Measurements from ENCODE around the gene SHMT2.

Gene SHMT2

DNA sequence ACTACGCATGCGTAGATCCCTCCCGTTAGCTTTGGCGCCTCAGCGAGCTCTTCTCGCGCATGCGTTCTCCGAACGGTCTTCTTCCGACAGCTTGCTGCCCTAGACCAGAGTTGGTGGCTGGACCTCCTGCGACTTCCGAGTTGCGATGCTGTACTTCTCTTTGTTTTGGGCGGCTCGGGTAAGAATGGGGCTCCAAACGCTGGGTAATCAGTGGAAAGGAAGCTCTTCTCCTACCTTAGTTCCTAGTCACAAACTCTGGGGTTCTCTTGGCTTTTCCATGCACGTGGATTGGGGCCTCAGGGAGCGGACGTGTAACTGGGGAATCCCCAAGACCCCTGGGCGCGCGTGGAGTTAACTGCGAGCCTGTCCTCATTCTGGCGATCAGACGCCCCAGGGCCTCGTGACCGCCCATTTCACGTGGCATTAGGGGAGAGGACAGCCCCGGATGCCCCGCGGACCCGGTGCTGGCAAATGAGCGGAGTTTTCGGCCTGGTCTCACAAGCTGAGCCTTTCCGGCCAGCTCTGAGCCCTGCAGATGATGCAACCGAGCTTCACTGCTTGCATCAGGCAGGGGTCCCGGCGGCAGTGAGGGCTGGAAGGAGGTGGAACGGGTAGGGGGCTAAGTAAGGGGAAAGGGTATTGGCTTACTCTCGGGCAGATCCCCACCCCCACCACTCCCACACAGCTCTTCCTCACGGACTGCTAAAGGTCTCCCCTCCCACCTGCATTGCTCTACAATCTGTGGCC is at the start of gene SHMT2:
Gene SHMT2, plus strand, starts transcription at position 78 of the 747 bp plus-strand sequence. Its CDS starts 68 bp downstream, at position 146.
- peak; percentile 93 for DNase-seq (ENCODE audit: extremely low read depth, low read depth)
- TF ChIP-seq, protein P1, sequence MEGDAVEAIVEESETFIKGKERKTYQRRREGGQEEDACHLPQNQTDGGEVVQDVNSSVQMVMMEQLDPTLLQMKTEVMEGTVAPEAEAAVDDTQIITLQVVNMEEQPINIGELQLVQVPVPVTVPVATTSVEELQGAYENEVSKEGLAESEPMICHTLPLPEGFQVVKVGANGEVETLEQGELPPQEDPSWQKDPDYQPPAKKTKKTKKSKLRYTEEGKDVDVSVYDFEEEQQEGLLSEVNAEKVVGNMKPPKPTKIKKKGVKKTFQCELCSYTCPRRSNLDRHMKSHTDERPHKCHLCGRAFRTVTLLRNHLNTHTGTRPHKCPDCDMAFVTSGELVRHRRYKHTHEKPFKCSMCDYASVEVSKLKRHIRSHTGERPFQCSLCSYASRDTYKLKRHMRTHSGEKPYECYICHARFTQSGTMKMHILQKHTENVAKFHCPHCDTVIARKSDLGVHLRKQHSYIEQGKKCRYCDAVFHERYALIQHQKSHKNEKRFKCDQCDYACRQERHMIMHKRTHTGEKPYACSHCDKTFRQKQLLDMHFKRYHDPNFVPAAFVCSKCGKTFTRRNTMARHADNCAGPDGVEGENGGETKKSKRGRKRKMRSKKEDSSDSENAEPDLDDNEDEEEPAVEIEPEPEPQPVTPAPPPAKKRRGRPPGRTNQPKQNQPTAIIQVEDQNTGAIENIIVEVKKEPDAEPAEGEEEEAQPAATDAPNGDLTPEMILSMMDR (IDR thresholded peaks at IDR 0.05; ENCODE audit: low read depth, low read length) = no peak

DNA sequence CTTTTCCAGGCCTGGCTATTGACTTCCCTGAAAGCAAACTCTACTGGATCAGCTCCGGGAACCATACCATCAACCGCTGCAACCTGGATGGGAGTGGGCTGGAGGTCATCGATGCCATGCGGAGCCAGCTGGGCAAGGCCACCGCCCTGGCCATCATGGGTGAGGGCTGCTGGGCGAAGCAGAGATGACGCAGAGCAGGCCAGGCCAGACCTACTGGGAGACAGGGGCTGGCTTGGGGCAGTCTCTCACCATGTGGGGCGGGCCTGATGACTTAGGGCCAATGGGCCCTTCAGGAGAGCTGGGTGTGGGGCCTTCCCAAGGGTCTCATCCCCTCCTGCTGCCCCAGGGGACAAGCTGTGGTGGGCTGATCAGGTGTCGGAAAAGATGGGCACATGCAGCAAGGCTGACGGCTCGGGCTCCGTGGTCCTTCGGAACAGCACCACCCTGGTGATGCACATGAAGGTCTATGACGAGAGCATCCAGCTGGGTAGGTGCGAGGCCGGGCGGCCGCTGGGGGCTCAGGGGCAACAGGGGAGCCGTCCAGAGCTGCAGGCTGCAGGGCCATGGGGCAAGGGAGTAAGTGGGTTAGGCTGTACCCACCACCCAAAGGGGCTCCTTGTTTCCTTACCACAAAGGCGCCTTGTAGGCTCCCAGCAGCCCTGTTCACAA is 49.1 kb upstream of the SHMT2 start:
- DNase-seq (ENCODE audit: extremely low read depth, low read depth) = no peak
- TF ChIP-seq, protein P1 (IDR thresholded peaks at IDR 0.05; ENCODE audit: low read depth, low read length) = no peak

DNA sequence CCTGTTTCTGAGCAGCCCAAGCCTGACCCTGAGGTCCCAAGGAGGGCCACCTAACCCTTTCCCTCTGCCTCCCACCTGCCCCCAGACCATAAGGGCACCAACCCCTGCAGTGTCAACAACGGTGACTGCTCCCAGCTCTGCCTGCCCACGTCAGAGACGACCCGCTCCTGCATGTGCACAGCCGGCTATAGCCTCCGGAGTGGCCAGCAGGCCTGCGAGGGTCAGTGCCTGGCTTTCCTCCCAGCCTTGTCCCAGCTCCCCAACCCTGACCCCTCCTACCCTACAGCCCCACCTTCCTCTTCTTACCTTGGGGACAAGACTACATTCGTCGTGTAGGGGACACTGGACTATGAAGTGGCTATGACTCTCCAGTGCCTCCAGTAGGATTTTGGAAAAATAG is 48.4 kb upstream of the SHMT2 start:
- TF ChIP-seq, protein P1 (IDR thresholded peaks at IDR 0.05; ENCODE audit: low read depth, low read length) = no peak
- DNase-seq (ENCODE audit: extremely low read depth, low read depth) = no peak

DNA sequence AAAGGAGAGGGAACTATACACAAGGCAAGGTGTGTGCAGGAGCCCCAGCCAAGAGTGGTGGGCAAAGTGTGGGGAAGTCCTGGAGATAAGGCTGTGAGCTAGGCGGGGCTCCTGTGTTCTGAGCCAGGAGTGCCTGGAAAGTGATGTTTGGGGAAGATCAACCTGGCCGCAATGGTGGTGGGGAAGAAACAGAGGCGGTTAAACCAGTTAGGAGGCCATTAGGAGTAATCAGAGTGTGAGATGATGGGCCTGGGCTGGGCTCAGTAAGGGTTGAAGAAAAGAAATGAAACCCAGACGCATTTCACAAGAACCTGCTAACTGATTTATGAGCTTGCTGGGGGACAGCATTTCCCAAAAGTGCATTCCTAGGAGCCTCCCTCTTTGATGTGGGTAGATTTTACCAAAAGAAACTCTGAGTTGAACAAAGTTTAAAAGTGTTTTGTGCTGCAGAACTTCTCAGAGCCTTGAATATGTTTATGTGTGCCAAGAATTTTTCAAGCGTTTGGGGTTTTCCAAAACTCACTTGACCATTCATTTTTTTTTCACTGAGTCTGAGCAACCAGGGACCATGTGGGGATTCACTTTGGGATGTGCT is 47.9 kb upstream of the SHMT2 start:
- TF ChIP-seq, protein P1 (IDR thresholded peaks at IDR 0.05; ENCODE audit: low read depth, low read length) = no peak
- DNase-seq (ENCODE audit: extremely low read depth, low read depth) = no peak

DNA sequence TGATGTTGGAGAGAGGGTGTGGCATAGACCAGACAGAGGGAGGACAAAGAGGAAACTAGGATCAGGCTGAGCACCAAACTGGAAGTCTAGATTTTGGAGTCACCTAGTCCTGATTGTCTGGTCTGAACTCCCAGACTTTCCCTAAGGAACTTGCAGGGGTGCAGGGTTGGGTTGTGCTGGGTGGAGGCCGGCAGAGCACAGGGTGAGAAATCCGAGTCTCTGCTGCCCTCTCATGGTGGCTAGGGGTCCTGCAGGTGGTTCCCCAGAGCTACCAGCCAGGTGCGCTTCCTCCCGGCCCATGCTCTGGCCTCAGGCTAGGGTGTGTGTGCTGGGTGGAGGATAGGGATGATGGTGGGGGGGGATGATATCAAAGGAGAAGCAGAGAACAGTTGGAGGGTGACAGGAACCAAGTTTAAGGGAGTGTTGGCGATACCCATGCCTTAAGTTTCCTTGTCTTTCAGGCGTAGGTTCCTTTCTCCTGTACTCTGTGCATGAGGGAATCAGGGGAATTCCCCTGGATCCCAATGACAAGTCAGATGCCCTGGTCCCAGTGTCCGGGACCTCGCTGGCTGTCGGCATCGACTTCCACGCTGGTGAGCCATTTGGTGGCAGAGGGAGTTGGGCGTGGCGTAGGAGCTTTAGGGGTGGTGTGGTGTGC is 46.5 kb upstream of the SHMT2 start:
- TF ChIP-seq, protein P1 (IDR thresholded peaks at IDR 0.05; ENCODE audit: low read depth, low read length) = peak; percentile 77
- no peak for DNase-seq (ENCODE audit: extremely low read depth, low read depth)

DNA sequence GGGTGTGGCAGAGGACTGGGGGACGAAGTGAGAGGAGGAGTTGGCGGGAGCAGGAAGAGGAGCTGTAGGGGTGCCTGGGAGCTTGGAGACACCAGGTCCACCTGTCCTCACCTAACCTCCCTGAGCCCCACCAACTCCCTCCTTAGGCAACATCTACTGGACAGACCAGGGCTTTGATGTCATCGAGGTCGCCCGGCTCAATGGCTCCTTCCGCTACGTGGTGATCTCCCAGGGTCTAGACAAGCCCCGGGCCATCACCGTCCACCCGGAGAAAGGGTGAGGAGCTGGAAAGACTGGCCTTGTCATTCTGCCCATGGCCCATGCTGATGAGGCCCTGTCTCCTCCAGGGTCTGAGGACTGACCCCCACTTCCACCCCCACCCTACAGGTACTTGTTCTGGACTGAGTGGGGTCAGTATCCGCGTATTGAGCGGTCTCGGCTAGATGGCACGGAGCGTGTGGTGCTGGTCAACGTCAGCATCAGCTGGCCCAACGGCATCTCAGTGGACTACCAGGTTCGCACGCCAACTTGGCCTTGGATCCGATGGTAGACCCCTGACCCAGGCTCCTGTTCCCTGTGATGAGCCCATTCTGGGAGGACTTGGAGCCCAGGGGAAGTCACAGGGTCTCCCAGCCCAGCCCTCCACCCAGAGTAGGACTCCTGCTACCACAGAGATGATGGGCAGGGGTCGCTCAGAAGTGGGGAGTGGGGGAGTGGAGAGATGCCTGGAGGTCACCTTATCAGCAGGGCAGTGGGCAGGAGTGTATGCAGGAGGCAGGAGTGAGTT is 45.4 kb upstream of the SHMT2 start:
- TF ChIP-seq, protein P1 (IDR thresholded peaks at IDR 0.05; ENCODE audit: low read depth, low read length) = no peak
- DNase-seq (ENCODE audit: extremely low read depth, low read depth) = no peak
